HepG2 (cell line): ENCODE results near the gene ZNF554. TPM values are rescaled to one million over a fixed set of nuclear protein-coding genes. Genes with fewer than 3 reads are reported as not detected.
A peak's percentile ranks its signal among the peaks of the same experiment; 100 is the strongest.

Source experiments
- CEBPB ChIP-seq: IDR thresholded peaks from 2 replicates; pipeline ENCODE4 v1.6.1; 2011; ENCODE audit warnings: low read depth, low read length, improper control_type of control experiment, borderline replicate concordance
- CEBPG ChIP-seq: IDR thresholded peaks from 2 replicates; pipeline ENCODE4 v1.6.1; 2016
- FOXM1 ChIP-seq: sonication (generic); formaldehyde crosslinking; IDR thresholded peaks from 2 replicates; pipeline ENCODE4 v1.5.0; 2020; ENCODE audit warnings: missing genetic modification reagents
- GATAD2A ChIP-seq: IDR thresholded peaks from 2 replicates; pipeline ENCODE4 v1.6.1; 2016
- KLF11 ChIP-seq: IDR thresholded peaks from 2 replicates; pipeline ENCODE4 v1.6.1; 2016; ENCODE audit warnings: missing compliant biosample characterization
- NCOA2 ChIP-seq: sonication (generic); formaldehyde crosslinking; IDR thresholded peaks from 2 replicates; pipeline ENCODE4 v1.8.0; 2022; ENCODE audit warnings: inconsistent platforms
- RARA ChIP-seq: IDR thresholded peaks from 2 replicates; pipeline ENCODE4 v1.6.1; 2016; ENCODE audit warnings: missing genetic modification reagents, missing compliant biosample characterization
- SOX6 ChIP-seq, 2 experiments: fragments of 450-650 bp in 1 of 2; sonication (generic) in 1 of 2; formaldehyde crosslinking in 1 of 2; IDR thresholded peaks; 2 replicates each; pipeline versions ENCODE4 v1.4.0 to v1.6.1; 2017 to 2020; ENCODE audit warnings: antibody characterized with exemption in 1 of 2, mild to moderate bottlenecking in 1 of 2, missing genetic modification reagents in 1 of 2
- SSRP1 ChIP-seq: IDR thresholded peaks from 2 replicates; pipeline ENCODE4 v1.6.1; 2016; ENCODE audit warnings: control low read depth
- XRCC5 ChIP-seq: fragments of 200-400 bp; formaldehyde crosslinking; optimal IDR thresholded peaks from 2 replicates; pipeline ENCODE3; 2017; ENCODE audit warnings: mild to moderate bottlenecking, low read length
- ZMYM3 ChIP-seq: sonication (generic); formaldehyde crosslinking; IDR thresholded peaks from 2 replicates; pipeline ENCODE4 v1.5.1; 2020; ENCODE audit warnings: mild to moderate bottlenecking, missing genetic modification reagents
- ZNF343 ChIP-seq: sonication (generic); formaldehyde crosslinking; IDR thresholded peaks from 2 replicates; pipeline ENCODE4 v1.4.0; 2020; ENCODE audit warnings: mild to moderate bottlenecking, missing genetic modification reagents
- ZNF761 ChIP-seq: sonication (generic); formaldehyde crosslinking; conservative IDR thresholded peaks from 2 replicates; pipeline ENCODE4 v1.4.0; 2020; ENCODE audit warnings: mild to moderate bottlenecking, missing genetic modification reagents
- ZNF781 ChIP-seq: sonication (generic); formaldehyde crosslinking; IDR thresholded peaks from 2 replicates; pipeline ENCODE4 v1.5.1; 2020; ENCODE audit warnings: borderline replicate concordance, mild to moderate bottlenecking, missing genetic modification reagents; ENCODE audit errors: not compliant biosample characterization
- polyA plus RNA-seq, 8 experiments: library from polyadenylated mRNA; depleted of rRNA in 3 of 8; stranded (reverse) in 7 of 8; unstranded in 1 of 8; fragments of >200 nt; fragmentation: Illumina TruSeq in 4 of 8; extraction: Trizol in 4 of 8; gene quantifications; 2 replicates each; pipeline versions ENCODE4 v1.2.1 to v1.2.3, GENCODE V29; 2011 to 2016; ENCODE audit warnings: low read depth in 4 of 8, missing spikeins in 1 of 8, mixed read lengths in 1 of 8; ENCODE audit not compliant: insufficient read depth in 1 of 8
- total RNA-seq, 5 experiments: library from RNA; depleted of rRNA; stranded (reverse); fragments of >200 nt; fragmentation: Illumina TruSeq; extraction: Trizol; gene quantifications; 2 replicates each; pipeline ENCODE4 v1.2.3, GENCODE V29; 2016; ENCODE audit warnings: low read depth in 1 of 5
- TF ChIP-seq, protein P1 (sequence below): sonication (generic); formaldehyde crosslinking; IDR thresholded peaks from 2 replicates; pipeline ENCODE4 v1.9.0; 2021; ENCODE audit warnings: missing genetic modification reagents, borderline replicate concordance
- TF ChIP-seq, protein P2 (sequence below): IDR thresholded peaks from 2 replicates; pipeline ENCODE4 v1.4.0; 2020; ENCODE audit warnings: mild to moderate bottlenecking, missing genetic modification reagents
- TF ChIP-seq, protein P3 (sequence below): sonication (generic); formaldehyde crosslinking; conservative IDR thresholded peaks from 2 replicates; pipeline ENCODE4 v1.8.0; 2022; ENCODE audit warnings: mild to moderate bottlenecking, moderate library complexity, missing genetic modification reagents

Gene ZNF554
- total and polyA plus RNA-seq, 2 of the 13 experiments (the other 11 are each of a cell fraction or from before 2014, with no cell fraction given) = 2.2 to 2.7 TPM

DNA sequence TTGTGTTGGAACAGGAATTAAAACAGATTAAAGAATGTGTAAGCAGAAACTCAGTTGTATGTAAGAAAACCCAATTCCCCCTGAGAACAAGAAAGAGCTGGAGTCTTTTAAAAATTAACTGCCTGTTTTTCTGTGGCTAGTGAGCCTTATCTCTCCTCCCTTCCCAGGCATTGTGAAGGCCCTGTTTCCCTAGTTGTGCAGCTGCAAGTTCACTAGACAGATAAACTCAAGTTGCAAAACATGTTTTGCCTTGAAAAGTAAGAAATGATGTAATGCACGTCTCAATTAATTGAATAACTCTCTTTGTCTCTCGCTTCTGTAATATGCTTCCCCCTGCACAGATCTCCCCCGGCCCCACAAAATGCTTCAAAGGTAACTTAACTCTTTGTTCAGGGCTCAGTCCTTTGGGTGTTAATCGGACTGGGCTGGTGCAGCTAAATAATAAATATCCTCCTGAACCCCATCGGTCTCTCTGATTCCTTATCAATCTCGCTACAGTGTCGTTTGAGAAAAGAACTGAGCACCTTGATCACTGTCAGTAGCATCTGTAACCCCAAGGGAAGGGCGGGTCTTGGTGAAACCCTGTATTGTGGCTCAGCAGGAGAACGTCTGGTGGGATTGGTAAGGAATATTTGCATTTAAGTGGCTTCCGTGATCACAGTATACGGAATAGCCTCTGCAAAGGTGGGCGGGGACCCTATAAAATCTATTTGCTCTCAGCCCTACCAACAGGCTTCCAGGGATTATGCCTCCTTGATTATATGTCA is 45.8 kb downstream of the ZNF554 start (continued):
- TF ChIP-seq SOX6 (IDR thresholded peaks at IDR 0.05) = no peak
- TF ChIP-seq SOX6 (CRISPR knock-in tag; IDR thresholded peaks at IDR 0.05) = 0 out of 2 replicates have a peak, but pooled peaks have one; percentile 47
- TF ChIP-seq ZNF761 (CRISPR knock-in tag) = no peak
- TF ChIP-seq, protein P1, sequence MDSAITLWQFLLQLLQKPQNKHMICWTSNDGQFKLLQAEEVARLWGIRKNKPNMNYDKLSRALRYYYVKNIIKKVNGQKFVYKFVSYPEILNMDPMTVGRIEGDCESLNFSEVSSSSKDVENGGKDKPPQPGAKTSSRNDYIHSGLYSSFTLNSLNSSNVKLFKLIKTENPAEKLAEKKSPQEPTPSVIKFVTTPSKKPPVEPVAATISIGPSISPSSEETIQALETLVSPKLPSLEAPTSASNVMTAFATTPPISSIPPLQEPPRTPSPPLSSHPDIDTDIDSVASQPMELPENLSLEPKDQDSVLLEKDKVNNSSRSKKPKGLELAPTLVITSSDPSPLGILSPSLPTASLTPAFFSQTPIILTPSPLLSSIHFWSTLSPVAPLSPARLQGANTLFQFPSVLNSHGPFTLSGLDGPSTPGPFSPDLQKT (CRISPR knock-in tag) = no peak
- no peak for TF ChIP-seq ZNF343 (CRISPR knock-in tag)
- no peak for TF ChIP-seq SSRP1 (CRISPR knock-in tag)
- TF ChIP-seq XRCC5 = no peak
- TF ChIP-seq CEBPG (CRISPR knock-in tag) = peak; percentile 59
- 0 out of 2 replicates have a peak, but pooled peaks have one; percentile 7 for TF ChIP-seq RARA
- peak; percentile 52; the same call in 1 of the 2 replicates for TF ChIP-seq GATAD2A
- no peak for TF ChIP-seq KLF11 (CRISPR knock-in tag)
- TF ChIP-seq, protein P2, sequence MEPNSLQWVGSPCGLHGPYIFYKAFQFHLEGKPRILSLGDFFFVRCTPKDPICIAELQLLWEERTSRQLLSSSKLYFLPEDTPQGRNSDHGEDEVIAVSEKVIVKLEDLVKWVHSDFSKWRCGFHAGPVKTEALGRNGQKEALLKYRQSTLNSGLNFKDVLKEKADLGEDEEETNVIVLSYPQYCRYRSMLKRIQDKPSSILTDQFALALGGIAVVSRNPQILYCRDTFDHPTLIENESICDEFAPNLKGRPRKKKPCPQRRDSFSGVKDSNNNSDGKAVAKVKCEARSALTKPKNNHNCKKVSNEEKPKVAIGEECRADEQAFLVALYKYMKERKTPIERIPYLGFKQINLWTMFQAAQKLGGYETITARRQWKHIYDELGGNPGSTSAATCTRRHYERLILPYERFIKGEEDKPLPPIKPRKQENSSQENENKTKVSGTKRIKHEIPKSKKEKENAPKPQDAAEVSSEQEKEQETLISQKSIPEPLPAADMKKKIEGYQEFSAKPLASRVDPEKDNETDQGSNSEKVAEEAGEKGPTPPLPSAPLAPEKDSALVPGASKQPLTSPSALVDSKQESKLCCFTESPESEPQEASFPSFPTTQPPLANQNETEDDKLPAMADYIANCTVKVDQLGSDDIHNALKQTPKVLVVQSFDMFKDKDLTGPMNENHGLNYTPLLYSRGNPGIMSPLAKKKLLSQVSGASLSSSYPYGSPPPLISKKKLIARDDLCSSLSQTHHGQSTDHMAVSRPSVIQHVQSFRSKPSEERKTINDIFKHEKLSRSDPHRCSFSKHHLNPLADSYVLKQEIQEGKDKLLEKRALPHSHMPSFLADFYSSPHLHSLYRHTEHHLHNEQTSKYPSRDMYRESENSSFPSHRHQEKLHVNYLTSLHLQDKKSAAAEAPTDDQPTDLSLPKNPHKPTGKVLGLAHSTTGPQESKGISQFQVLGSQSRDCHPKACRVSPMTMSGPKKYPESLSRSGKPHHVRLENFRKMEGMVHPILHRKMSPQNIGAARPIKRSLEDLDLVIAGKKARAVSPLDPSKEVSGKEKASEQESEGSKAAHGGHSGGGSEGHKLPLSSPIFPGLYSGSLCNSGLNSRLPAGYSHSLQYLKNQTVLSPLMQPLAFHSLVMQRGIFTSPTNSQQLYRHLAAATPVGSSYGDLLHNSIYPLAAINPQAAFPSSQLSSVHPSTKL (CRISPR knock-in tag) = peak; percentile 17; the same call in 1 of the 2 replicates
- TF ChIP-seq ZMYM3 = no peak
- peak; percentile 34; the same call in 1 of the 2 replicates for TF ChIP-seq NCOA2 (CRISPR knock-in tag)
- TF ChIP-seq CEBPB = 0 out of 2 replicates have a peak, but pooled peaks have one; percentile 15
- peak; percentile 11 for TF ChIP-seq ZNF781 (CRISPR knock-in tag)
- no peak for TF ChIP-seq FOXM1
- TF ChIP-seq, protein P3, sequence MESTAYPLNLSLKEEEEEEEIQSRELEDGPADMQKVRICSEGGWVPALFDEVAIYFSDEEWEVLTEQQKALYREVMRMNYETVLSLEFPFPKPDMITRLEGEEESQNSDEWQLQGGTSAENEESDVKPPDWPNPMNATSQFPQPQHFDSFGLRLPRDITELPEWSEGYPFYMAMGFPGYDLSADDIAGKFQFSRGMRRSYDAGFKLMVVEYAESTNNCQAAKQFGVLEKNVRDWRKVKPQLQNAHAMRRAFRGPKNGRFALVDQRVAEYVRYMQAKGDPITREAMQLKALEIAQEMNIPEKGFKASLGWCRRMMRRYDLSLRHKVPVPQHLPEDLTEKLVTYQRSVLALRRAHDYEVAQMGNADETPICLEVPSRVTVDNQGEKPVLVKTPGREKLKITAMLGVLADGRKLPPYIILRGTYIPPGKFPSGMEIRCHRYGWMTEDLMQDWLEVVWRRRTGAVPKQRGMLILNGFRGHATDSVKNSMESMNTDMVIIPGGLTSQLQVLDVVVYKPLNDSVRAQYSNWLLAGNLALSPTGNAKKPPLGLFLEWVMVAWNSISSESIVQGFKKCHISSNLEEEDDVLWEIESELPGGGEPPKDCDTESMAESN (CRISPR knock-in tag) = no peak
